HEK293 (cell line): ENCODE results near the gene PRRC2B.

Experiments
- IKZF3 ChIP-seq: fragments of 450-650 bp; IDR thresholded peaks from 2 replicates; pipeline ENCODE4 v1.5.0; 2018; ENCODE audit warnings: missing biosample characterization, mild to moderate bottlenecking, missing genetic modification characterization, moderate library complexity
- ZIC2 ChIP-seq: fragments of 450-650 bp; formaldehyde crosslinking; IDR thresholded peaks from 2 replicates; pipeline ENCODE4 v1.5.1; 2016; ENCODE audit warnings: missing biosample characterization, missing genetic modification characterization
- ZNF274 ChIP-seq, 2 experiments: fragments of 200-500 bp in 1 of 2; fragments of 450-650 bp in 1 of 2; sonication (Bioruptor generic) in 1 of 2; formaldehyde crosslinking in 1 of 2; IDR thresholded peaks; 2 replicates each; pipeline versions ENCODE4 v1.5.1 to v1.6.1; 2014 to 2016; ENCODE audit warnings: borderline replicate concordance in 1 of 2, inconsistent platforms in 1 of 2, low read length in 1 of 2, missing biosample characterization in 1 of 2, missing genetic modification characterization in 1 of 2
- ZNF776 ChIP-seq: fragments of 450-650 bp; formaldehyde crosslinking; IDR thresholded peaks from 2 replicates; pipeline ENCODE4 v1.5.0; 2017; ENCODE audit warnings: missing biosample characterization, missing genetic modification characterization, borderline replicate concordance
- TF ChIP-seq, protein P1 (sequence below): fragments of 450-650 bp; formaldehyde crosslinking; IDR thresholded peaks from 2 replicates; pipeline ENCODE4 v1.5.1; 2016; ENCODE audit warnings: missing biosample characterization, missing genetic modification characterization
- TF ChIP-seq, protein P2 (sequence below): fragments of 450-650 bp; formaldehyde crosslinking; IDR thresholded peaks from 2 replicates; pipeline ENCODE4 v1.5.1; 2016; ENCODE audit warnings: missing biosample characterization, missing genetic modification characterization, low read depth
- TF ChIP-seq, protein P3 (sequence below): fragments of 450-650 bp; formaldehyde crosslinking; IDR thresholded peaks from 2 replicates; pipeline ENCODE4 v1.5.1; 2016; ENCODE audit warnings: missing biosample characterization, missing genetic modification characterization

DNA sequence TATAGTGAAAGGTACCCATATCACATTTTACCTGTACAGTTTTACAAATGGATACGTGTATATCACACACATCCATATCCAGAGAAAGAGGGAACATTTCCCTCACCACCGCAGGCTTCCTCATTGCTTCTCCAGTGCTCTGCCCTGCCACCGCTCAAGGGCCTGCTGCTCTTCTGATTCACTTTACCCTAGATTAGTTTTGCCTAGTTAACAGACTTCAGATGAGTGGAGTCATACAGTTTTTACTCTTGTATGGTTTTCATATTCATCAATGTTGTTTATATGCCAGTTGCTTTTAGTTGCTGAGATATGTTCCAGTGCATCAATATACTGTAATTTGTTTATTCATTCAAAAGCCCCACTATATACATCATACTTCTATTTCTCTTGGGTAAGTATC lies 54.9 kb downstream of the PRRC2B start:
- TF ChIP-seq, protein P1, sequence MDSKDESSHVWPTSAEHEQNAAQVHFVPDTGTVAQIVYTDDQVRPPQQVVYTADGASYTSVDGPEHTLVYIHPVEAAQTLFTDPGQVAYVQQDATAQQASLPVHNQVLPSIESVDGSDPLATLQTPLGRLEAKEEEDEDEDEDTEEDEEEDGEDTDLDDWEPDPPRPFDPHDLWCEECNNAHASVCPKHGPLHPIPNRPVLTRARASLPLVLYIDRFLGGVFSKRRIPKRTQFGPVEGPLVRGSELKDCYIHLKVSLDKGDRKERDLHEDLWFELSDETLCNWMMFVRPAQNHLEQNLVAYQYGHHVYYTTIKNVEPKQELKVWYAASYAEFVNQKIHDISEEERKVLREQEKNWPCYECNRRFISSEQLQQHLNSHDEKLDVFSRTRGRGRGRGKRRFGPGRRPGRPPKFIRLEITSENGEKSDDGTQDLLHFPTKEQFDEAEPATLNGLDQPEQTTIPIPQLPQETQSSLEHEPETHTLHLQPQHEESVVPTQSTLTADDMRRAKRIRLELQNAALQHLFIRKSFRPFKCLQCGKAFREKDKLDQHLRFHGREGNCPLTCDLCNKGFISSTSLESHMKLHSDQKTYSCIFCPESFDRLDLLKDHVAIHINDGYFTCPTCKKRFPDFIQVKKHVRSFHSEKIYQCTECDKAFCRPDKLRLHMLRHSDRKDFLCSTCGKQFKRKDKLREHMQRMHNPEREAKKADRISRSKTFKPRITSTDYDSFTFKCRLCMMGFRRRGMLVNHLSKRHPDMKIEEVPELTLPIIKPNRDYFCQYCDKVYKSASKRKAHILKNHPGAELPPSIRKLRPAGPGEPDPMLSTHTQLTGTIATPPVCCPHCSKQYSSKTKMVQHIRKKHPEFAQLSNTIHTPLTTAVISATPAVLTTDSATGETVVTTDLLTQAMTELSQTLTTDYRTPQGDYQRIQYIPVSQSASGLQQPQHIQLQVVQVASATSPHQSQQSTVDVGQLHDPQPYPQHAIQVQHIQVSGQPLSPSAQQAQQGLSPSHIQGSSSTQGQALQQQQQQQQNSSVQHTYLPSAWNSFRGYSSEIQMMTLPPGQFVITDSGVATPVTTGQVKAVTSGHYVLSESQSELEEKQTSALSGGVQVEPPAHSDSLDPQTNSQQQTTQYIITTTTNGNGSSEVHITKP, result no peak
- TF ChIP-seq ZNF776 (no peak), IKZF3 (tag by site-specific recombination) (no peak), ZNF274 (IDR thresholded peaks at IDR 0.05; ENCODE audit: low read length) (no peak), ZNF274 (tag by site-specific recombination; IDR thresholded peaks at IDR 0.05; ENCODE audit: borderline replicate concordance) (no peak), ZIC2 (tag by site-specific recombination) (no peak)
- TF ChIP-seq, protein P2, sequence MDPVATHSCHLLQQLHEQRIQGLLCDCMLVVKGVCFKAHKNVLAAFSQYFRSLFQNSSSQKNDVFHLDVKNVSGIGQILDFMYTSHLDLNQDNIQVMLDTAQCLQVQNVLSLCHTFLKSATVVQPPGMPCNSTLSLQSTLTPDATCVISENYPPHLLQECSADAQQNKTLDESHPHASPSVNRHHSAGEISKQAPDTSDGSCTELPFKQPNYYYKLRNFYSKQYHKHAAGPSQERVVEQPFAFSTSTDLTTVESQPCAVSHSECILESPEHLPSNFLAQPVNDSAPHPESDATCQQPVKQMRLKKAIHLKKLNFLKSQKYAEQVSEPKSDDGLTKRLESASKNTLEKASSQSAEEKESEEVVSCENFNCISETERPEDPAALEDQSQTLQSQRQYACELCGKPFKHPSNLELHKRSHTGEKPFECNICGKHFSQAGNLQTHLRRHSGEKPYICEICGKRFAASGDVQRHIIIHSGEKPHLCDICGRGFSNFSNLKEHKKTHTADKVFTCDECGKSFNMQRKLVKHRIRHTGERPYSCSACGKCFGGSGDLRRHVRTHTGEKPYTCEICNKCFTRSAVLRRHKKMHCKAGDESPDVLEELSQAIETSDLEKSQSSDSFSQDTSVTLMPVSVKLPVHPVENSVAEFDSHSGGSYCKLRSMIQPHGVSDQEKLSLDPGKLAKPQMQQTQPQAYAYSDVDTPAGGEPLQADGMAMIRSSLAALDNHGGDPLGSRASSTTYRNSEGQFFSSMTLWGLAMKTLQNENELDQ (tag by site-specific recombination), result no peak
- TF ChIP-seq, protein P3, sequence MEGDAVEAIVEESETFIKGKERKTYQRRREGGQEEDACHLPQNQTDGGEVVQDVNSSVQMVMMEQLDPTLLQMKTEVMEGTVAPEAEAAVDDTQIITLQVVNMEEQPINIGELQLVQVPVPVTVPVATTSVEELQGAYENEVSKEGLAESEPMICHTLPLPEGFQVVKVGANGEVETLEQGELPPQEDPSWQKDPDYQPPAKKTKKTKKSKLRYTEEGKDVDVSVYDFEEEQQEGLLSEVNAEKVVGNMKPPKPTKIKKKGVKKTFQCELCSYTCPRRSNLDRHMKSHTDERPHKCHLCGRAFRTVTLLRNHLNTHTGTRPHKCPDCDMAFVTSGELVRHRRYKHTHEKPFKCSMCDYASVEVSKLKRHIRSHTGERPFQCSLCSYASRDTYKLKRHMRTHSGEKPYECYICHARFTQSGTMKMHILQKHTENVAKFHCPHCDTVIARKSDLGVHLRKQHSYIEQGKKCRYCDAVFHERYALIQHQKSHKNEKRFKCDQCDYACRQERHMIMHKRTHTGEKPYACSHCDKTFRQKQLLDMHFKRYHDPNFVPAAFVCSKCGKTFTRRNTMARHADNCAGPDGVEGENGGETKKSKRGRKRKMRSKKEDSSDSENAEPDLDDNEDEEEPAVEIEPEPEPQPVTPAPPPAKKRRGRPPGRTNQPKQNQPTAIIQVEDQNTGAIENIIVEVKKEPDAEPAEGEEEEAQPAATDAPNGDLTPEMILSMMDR, result no peak
